ENCODE measurements around the gene ZNF771.

ZNF771 gene

GRCh38 chr16:30361180-30361579, 46.2 kb upstream of the ZNF771 start:
- H3K4me3 ChIP-seq (ENCODE audit: low read depth, low read length) = no peak overlapping the region
- peaks cover 39% of the 10 kb centered on the region for H3K36me3 ChIP-seq
- H3K9me3 ChIP-seq = no peaks in the 10 kb centered on the region
- H3K27me3 ChIP-seq = no peaks in the 10 kb centered on the region
- TF ChIP-seq CTCF (IDR thresholded peaks at IDR 0.05; ENCODE audit: low read depth, low read length) = no peak
- no peaks in the 10 kb centered on the region for H3K4me1 ChIP-seq
- DNase-seq = no peak

- H3K27me3 ChIP-seq = no peaks in the 10 kb centered on the region
- no peak overlapping the region for H3K4me3 ChIP-seq (ENCODE audit: low read depth, low read length)
- no peaks in the 10 kb centered on the region for H3K4me1 ChIP-seq
- no peak for TF ChIP-seq CTCF (IDR thresholded peaks at IDR 0.05; ENCODE audit: low read depth, low read length)
- H3K36me3 ChIP-seq = peaks cover 24% of the 10 kb centered on the region
- no peak for DNase-seq
- no peaks in the 10 kb centered on the region for H3K9me3 ChIP-seq
Observed at GRCh38 chr16:30365200-30365599, 42.2 kb upstream of the ZNF771 start.

- H3K9me3 ChIP-seq = no peaks in the 10 kb centered on the region
- H3K4me3 ChIP-seq (ENCODE audit: low read depth, low read length) = no peak overlapping the region
- TF ChIP-seq CTCF (IDR thresholded peaks at IDR 0.05; ENCODE audit: low read depth, low read length) = no peak
- DNase-seq = no peak
- no peaks in the 10 kb centered on the region for H3K27me3 ChIP-seq
- H3K4me1 ChIP-seq = peaks cover 2% of the 10 kb centered on the region
- H3K36me3 ChIP-seq = peaks cover 23% of the 10 kb centered on the region
Observed at GRCh38 chr16:30366511-30366910, 40.9 kb upstream of the ZNF771 start.

GRCh38 chr16:30367349-30368009, 39.9 kb upstream of the ZNF771 start:
- H3K27me3 ChIP-seq = no peaks in the 10 kb centered on the region
- no peak for TF ChIP-seq CTCF (IDR thresholded peaks at IDR 0.05; ENCODE audit: low read depth, low read length)
- H3K4me1 ChIP-seq = peaks cover 6% of the 10 kb centered on the region
- H3K9me3 ChIP-seq = no peaks in the 10 kb centered on the region
- H3K36me3 ChIP-seq = peaks cover 19% of the 10 kb centered on the region
- DNase-seq = no peak
- H3K4me3 ChIP-seq (ENCODE audit: low read depth, low read length) = peak overlapping the region; percentile 90

GRCh38 chr16:30368122-30368791, 39.1 kb upstream of the ZNF771 start:
- Histone ChIP-seq H3K9me3 (no peaks in the 10 kb centered on the region), H3K4me1 (peaks cover 6% of the 10 kb centered on the region), H3K4me3 (ENCODE audit: low read depth, low read length) (peak overlapping the region; percentile 90), H3K36me3 (peaks cover 16% of the 10 kb centered on the region), H3K27me3 (no peaks in the 10 kb centered on the region)
- DNase-seq = no peak
- TF ChIP-seq CTCF (IDR thresholded peaks at IDR 0.05; ENCODE audit: low read depth, low read length) = no peak

- Histone ChIP-seq H3K4me3 (ENCODE audit: low read depth, low read length) (peak overlapping the region; percentile 90), H3K4me1 (peaks cover 6% of the 10 kb centered on the region), H3K9me3 (no peaks in the 10 kb centered on the region), H3K36me3 (peaks cover 16% of the 10 kb centered on the region), H3K27me3 (no peaks in the 10 kb centered on the region)
- no peak for DNase-seq
- TF ChIP-seq CTCF (IDR thresholded peaks at IDR 0.05; ENCODE audit: low read depth, low read length) = no peak
Observed at GRCh38 chr16:30368792-30369090, 38.7 kb upstream of the ZNF771 start.
